GM21786 (cell line): ENCODE measurements around the gene TRIM22.
"Not testable (repeated sequence)": the region's sequence is repeated elsewhere in the genome, so short reads cannot be mapped to it uniquely, and the experiment has no call there.

ENCODE experiments used
- ATAC-seq: cut with Tn5 transposase; IDR thresholded peaks from one replicate; pipeline ENCODE4 v1.9.1; 2021; ENCODE audit not compliant: unreplicated experiment

The TRIM22 gene

DNA sequence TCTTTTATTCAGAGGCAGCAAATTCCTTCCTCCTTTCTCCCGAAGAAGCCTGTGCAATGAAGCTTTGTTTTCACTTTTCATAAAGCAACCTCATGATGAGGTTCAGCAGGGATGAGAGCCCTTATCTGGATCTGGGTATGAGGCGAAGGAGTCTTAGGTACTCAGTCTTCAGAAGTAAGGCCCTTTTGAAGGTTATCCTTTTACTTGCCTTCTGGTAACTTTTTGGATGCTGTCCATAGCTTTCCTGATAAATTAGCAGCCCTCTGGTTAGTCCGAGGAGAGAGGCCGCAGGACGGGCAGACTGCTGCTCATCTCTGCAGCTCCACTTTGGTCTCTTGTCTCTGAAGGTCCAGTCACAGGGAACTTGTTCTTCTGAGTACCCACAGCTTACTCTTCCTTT is 1.1 kb downstream of the TRIM22 start:
- no peak for ATAC-seq

DNA sequence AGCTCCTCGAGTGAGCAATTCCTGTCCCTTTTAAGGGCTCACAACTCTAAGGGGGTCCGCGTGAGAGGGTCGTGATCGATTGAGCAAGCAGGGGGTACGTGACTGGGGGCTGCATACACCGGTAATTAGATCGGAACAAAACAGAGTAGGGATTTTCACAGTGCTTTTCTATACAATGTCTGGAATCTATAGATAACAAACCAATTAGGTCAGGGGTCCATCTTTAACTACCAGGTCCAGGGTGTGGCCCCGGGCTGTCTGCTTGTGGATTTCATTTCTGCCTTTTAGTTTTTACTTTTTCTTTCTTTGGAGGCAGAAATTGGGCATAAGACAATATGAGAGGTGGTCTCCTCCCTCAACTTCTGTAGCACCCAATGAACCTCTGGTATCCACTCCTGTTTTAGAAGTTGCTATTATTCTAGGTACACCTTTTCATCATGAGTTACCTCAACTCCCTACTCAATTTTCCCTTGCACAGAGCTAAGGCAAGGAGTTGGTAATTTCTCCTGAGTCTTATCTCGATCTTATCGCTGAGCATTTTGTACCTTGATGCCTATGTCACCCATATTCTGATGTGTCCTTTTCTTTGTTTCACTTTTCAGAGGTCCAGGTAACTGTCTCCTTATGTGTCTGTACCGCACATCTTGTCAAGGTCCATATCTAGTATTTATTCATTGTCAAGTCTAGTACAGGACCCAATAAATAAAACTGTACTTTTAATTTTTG is 1.8 kb downstream of the TRIM22 start:
- not testable (repeated sequence) for ATAC-seq

DNA sequence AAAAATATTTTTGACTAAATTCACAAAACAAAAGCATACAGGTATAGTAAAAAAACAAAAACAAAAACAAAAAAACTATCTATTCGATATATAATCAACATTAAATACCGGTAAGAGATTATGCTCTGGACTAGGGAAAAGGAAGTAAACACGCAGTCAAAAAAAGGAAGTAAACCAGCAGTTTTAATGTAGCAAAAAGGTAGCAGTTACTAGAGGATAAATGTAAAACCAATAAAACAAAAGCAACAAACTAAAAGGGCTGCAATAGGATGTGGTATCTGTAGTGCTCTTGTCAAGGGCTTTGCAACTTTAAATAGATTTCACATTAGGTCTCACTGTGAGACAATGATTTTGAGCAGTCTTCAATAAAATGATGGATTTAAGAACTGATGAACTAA is 2.4 kb downstream of the TRIM22 start:
- ATAC-seq = no peak

DNA sequence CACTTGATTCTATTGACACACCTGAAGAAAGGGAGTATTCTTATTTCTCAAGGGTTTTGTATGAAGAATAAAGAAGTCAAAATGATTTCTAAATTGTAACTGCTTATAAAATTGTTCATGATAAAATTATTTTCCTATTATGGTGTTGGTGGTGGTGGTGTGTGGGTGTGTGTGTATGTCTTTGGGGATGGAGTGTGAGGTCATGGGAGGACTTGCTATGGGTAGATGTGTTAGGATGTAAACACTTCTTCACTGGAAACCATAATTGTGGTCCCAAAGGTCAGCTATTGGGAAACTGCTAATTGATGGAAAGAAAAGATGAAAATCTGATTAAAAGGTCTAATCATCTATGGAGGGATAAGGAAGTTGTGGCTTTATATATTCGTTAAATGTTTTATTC is 5.1 kb downstream of the TRIM22 start:
- no peak for ATAC-seq

DNA sequence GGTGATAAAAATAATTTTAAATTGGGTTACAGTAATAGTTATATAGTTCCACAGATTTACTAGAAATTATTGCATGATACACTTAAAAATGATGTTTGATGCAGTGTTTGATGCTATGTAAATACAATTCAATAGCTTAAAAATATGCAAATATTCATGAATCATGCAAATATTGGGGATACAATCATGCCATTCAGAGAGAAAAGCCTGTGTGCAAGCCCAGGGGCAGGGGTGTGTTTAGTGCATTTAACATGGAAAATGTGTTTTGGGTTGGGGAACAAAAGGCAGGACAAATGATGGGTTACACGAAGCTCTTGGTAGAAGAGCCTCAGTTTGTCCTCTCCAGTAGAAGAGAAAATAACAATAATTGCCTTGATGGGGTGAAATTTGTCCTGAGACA is 6.0 kb downstream of the TRIM22 start:
- ATAC-seq = no peak

DNA sequence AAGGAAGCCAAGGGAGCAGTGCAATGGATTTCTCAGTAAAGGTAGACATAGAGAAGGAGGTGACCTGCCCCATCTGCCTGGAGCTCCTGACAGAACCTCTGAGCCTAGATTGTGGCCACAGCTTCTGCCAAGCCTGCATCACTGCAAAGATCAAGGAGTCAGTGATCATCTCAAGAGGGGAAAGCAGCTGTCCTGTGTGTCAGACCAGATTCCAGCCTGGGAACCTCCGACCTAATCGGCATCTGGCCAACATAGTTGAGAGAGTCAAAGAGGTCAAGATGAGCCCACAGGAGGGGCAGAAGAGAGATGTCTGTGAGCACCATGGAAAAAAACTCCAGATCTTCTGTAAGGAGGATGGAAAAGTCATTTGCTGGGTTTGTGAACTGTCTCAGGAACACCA is 6.6 kb downstream of the TRIM22 start:
- ATAC-seq = no peak

DNA sequence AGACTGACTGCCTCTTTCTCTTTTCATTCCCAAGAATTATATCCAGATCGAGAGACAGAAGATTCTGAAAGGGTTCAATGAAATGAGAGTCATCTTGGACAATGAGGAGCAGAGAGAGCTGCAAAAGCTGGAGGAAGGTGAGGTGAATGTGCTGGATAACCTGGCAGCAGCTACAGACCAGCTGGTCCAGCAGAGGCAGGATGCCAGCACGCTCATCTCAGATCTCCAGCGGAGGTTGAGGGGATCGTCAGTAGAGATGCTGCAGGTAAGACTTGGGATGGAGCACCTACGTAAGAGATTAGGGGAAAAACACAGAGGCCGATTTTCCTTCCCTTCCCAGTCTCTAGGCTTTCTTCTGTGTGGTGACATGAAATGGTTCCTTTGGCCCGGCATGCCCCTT is 8.7 kb downstream of the TRIM22 start:
- ATAC-seq = no peak

DNA sequence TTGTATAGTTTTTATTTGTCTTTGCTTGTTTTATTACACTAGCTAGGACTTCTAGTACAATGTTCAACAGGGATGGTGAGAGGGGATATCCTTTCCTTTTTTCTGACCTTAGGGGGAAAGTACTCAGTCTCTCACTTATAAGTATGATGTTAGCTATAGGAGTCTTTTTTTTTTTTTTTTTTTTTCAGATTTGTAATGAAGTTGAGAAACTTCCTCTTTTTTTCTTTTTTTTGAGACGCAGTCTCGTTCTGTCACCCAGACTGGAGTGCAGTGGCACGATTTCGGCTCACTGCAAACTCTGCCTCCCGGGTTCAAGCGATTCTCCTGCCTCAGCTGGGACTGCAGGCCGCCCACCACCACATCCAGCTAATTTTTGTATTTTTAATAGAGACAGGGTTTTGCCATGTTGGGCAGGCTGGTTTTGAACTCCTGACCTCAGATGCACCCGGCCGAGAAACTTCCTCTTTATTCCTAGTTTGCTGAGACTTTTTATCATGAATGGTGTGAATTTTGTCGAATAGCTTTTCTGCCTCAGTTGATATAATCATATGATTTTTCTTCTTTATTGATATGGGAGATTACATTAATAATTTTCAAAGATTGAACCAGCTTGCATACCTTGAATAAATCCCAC is 10.9 kb downstream of the TRIM22 start:
- no peak for ATAC-seq

DNA sequence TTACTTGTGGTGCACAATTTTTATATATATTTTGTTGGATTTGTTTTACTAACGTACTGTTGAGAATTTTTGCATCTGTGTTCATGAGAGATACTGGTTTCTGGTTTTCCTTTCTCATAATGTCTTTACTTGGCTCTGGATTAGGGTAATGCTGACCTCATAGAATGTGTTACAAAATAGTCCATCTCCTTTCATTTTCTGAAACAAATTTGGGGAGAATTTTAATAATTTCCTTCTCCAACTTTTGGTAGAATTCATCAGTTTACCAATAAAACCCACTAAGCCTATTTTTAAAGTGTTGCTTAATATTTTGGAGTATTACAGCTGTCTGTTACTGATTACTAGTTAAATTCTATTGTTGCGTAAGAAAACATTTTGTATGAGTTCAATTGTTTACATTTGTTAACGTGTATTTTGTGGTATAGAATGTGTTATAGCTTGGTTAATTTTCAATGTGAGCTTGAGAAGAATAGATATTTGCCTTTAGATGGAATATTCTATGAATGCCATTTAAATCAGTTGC is 11.5 kb downstream of the TRIM22 start:
- ATAC-seq = no peak

DNA sequence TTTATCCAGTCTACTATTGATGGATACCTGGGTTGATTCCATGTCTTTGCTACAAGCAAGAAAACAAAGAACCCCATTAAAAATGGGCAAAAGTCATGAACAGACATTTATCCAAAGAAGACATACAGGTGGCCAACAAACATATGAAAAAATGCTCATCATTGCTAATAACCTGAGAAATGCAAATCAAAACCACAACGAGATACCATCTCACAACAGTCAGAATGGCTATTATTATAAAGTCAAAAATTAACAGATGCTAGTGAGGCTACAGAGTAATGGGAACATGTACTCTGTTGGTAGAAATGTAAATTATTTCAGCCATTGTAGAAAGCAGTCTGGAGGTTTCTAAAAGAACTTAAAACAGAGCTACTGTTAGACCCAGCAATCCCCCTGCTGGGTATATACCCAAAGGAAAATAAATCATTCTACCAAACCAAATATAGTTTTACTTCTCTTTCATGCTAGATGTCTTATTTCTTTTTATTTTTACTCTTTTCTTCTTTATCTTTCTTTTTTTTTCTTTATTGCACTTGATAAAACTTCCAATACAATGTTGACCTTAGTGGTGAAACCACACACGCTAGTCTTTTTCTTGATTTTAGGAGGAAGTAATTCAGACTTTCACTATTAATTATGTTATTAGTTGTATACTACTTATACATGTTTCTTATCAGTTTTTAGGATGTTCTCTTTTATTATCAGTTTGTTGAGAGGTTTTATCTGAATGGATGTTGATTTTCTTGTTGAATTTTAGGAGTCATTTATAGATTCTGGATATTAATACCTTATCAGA is 14.3 kb downstream of the TRIM22 start:
- peak; percentile 71 for ATAC-seq

DNA sequence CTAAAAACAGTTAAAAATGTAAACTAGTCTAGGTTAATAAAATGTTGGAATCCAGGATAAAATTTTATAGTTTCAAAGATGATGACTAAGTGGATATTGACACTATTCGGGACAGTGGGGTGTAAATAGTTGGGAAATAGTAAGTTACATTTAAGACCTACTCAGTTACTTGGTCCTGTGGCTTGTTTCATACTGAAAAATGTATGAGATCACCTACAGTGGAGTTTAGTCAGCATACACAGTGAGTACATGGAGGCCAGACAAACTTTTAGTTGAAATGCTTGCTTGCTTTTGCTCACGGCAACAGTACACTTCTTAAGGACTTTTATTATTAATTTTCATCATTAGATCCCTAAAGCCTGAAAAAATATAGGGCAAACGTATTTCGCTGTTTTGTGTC is 16.1 kb downstream of the TRIM22 start:
- ATAC-seq = no peak

DNA sequence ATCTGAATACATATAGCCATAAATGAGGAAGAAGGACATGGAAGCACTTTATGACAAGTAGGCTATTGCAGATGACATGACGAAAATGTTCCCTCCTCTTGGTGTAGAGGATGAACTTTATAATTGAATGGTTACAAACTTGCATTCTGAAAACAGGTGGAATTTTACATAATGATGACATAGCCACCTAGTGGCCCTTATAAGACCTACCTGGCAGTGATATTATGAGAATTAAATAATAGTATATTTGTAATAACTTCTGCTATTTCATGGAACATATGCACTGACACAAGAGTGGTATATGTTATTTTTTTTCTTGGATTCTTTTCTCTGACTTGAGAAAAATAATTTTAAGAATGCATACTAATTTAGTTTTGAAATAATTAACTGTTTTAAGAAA is 22.9 kb downstream of the TRIM22 start:
- ATAC-seq = peak; percentile 63

DNA sequence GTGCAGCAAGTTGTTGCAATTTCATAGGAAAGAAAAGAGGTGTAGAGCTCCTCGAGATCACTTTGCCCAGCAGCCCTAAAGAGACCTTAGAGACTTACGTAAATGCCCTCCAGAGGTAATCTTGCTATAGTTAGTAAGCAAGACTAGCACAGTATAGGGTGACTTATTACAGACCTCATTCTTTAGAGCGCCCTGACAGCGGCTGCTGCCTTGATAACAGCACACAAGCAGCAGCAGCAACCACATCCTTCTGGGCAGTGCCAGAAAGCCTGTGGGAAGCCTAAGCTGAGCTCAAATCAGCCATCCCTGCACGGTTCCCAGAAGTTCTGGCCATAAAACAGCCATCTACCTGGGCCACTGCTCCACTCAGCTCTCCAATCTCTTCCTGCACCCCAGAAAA is 24.1 kb downstream of the TRIM22 start:
- no peak for ATAC-seq

DNA sequence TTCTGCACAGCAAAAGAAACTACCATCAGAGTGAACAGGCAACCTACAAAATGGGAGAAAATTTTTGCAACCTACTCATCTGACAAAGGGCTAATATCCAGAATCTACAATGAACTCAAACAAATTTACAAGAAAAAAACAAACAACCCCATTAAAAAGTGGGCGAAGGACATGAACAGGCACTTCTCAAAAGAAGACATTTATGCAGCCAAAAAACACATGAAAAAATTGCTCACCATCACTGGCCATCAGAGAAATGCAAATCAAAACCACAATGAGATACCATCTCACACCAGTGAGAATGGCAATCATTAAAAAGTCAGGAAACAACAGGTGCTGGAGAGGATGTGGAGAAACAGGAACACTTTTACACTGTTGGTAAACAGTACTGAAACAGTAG is 26.9 kb downstream of the TRIM22 start:
- not testable (repeated sequence) for ATAC-seq

DNA sequence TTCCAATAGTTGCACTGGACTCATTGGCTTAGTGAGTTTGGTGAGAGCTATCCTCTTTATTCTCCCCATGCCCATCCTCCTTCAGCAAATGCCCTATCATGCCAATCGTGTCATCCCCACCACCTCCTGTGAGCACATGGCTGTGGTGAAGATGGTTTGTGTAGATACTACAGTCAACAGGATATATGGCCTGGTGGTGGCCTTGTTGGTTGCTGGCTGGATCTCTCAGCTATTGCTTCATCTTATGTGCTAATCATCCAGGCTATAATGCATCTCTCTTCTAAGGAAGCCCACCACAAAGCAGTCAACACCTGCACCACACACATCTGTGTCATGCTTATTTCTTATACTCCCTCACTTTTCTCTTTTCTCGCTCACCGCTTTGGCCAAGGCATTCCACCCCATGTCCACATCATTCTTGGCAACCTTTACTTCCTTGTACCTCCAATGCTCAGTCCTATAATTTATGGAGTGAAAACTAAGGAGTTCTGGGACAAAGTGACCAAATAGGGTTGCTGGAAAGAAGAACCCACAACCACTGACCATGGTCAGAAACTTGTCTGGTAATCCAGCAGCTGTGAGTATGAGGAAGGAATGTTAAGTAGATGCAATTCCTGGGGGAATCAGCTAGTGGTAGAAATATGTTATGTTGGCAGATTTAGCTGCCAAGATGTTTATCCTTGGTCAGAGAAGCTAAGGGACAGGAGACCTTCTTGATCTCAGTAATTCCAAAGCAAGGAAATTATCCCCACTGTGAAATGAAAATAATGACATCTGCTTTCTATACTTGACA is 30.3 kb downstream of the TRIM22 start:
- ATAC-seq = no peak

DNA sequence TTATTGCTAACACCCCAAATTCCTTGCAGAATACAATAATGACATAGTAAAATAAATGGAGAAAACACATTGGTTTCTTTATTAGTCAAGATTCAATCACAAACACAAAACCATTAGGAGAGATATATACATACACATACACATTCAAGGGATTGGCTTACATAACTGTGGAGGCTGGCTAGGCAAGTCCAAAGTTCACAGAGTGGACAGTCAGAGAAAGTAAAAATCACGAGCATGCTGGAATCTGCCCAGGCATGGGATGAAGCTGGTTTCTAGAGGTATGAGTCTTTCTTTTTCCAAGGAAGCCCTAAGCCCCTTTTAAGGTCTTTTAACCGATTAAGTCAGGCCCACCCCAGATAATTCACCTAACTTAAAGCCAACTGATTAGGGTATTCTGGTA is 33.0 kb downstream of the TRIM22 start:
- no peak for ATAC-seq

DNA sequence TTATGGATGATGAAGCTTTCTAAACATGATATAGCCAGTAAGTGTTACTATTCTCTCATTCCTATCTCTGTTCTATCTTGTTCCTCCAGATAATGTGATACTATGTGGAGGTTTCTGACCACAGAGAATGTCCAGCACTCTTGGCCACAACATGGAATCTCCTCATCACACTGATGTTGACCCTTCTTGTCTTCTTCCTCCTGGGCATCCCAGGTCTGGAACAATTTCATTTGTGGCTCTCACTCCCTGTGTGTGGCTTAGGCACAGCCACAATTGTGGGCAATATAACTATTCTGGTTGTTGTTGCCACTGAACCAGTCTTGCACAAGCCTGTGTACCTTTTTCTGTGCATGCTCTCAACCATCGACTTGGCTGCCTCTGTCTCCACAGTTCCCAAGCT is 36.8 kb downstream of the TRIM22 start:
- no peak for ATAC-seq

DNA sequence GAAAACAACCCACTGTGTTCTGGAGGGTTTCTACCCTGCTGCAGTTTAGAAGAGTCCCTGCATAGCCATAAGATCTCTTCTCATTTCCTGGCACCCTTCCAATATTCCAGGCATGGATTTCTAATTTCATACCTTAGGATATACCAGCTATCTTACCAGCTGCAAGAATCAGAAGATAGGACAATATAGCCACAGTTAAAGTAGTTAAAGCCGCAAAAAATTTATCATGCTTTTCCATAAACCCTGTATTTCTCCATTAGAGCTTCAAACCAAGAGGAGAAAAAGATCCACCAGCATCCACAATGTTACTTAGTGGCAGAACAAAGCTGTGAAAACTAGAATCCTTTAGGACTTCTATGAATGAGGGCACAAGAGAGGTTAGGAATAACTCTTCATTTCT is 38.1 kb downstream of the TRIM22 start:
- ATAC-seq = no peak

DNA sequence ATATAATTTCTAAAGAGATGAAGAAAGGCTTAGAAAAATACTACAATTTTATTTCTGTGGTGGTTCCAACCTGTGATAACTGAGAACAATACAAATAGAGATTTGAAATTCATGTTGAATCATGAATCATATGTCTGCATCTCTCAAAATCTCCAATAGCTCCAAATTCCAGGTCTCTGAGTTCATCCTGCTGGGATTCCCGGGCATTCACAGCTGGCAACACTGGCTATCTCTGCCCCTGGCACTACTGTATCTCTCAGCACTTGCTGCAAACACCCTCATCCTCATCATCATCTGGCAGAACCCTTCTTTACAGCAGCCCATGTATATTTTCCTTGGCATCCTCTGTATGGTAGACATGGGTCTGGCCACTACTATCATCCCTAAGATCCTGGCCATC is 46.8 kb downstream of the TRIM22 start, which contains the start of gene OR56B1:
Gene OR56B1 (plus strand): TSS at position 53 of the 400 bp plus-strand sequence. CDS start 69 bp downstream, at position 122.
- no peak for ATAC-seq

DNA sequence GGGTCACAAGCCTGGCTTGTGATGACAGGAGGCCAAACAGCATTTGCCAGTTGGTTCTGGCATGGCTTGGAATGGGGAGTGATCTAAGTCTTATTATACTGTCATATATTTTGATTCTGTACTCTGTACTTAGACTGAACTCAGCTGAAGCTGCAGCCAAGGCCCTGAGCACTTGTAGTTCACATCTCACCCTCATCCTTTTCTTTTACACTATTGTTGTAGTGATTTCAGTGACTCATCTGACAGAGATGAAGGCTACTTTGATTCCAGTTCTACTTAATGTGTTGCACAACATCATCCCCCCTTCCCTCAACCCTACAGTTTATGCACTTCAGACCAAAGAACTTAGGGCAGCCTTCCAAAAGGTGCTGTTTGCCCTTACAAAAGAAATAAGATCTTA is 47.5 kb downstream of the TRIM22 start:
- ATAC-seq = no peak
